ENCODE data around the gene RAB24. TPM values are rescaled to one million over a fixed set of nuclear protein-coding genes. Genes with fewer than 3 reads are reported as not detected.
A peak's percentile ranks its signal among the peaks of the same experiment; 100 is the strongest.

RAB24 gene
- 10 to 100 TPM in 3 of 4 donors, 1 to 10 TPM in 1; 8.2 to 62.0 (median 19.3) TPM for total RNA-seq

- DNase-seq, result peak; percentile 83 to 87
- intact Hi-C loops (cut with DNase I; ENCODE audit: low total_unique reads), result loop anchor here (10.0 kb wide), 1 partner anchor 189 kb away; no protein-coding TSS in a partner anchor
- no peaks in the 10 kb centered on the region for H3K9me3 ChIP-seq
- no peaks in the 10 kb centered on the region for H3K27me3 ChIP-seq
- no peaks in the 10 kb centered on the region for H3K36me3 ChIP-seq
- peak within 1 kb of the TSS; percentile 67 to 85 for H3K4me3 ChIP-seq
- H3K4me1 ChIP-seq, result peaks cover 0 to 12% of the 10 kb centered on the region in 2 donors
- peak within 1 kb of the TSS; percentile 66 to 79 for H3K27ac ChIP-seq
- peak; percentile 18 to 69 for TF ChIP-seq POLR2A (IDR thresholded peaks at IDR 0.05)
- peak in 3 of 4 experiments; percentile 30 to 33 (median 30) for TF ChIP-seq CTCF (IDR thresholded peaks at IDR 0.05)
Observed at GRCh38 chr5:177303121-177303924, at the start of gene RAB24, which contains the start of gene PRELID1. Gene RAB24 (minus strand): TSS chr5:177303719. CDS start chr5:177303288, 431 bp downstream. Gene PRELID1 (plus strand): TSS chr5:177303799. CDS start chr5:177303986, 187 bp downstream.

- peaks cover 6 to 9% of the 10 kb centered on the region in 2 donors for H3K4me1 ChIP-seq
- H3K27ac ChIP-seq, result no peak overlapping the region
- no peak for TF ChIP-seq POLR2A (IDR thresholded peaks at IDR 0.05)
- TF ChIP-seq CTCF (IDR thresholded peaks at IDR 0.05), result no peak
- DNase-seq, result no peak
- H3K4me3 ChIP-seq, result no peak overlapping the region
- H3K36me3 ChIP-seq, result no peaks in the 10 kb centered on the region
- intact Hi-C loops (cut with DNase I; ENCODE audit: low total_unique reads), result no loop called here
- H3K27me3 ChIP-seq, result no peaks in the 10 kb centered on the region
- no peaks in the 10 kb centered on the region for H3K9me3 ChIP-seq
Observed at GRCh38 chr5:177353093-177353492, 49.6 kb upstream of the RAB24 start.

- Histone ChIP-seq H3K4me3 (peak within 1 kb of the TSS; percentile 66 to 81), H3K27ac (peak within 1 kb of the TSS; percentile 90 to 92), H3K27me3 (no peaks in the 10 kb centered on the region), H3K9me3 (no peaks in the 10 kb centered on the region), H3K4me1 (peaks cover 6 to 9% of the 10 kb centered on the region in 2 donors), H3K36me3 (no peaks in the 10 kb centered on the region)
- DNase-seq, result peak; percentile 92 to 95
- intact Hi-C loops (cut with DNase I; ENCODE audit: low total_unique reads), result no loop called here
- TF ChIP-seq CTCF (IDR thresholded peaks at IDR 0.05) (no peak), POLR2A (IDR thresholded peaks at IDR 0.05) (peak in 1 of 2 donors; percentile 46)
Observed at GRCh38 chr5:177351392-177352329, 48.1 kb upstream of the RAB24 start, which contains the start of gene LMAN2. Gene LMAN2 (minus strand): TSS chr5:177351668. CDS start chr5:177351647, 21 bp downstream.

GRCh38 chr5:177350776-177351391, 47.4 kb upstream of the RAB24 start:
- TF ChIP-seq POLR2A (IDR thresholded peaks at IDR 0.05) (no peak), CTCF (IDR thresholded peaks at IDR 0.05) (no peak)
- H3K4me1 ChIP-seq, result peaks cover 6 to 9% of the 10 kb centered on the region in 2 donors
- intact Hi-C loops (cut with DNase I; ENCODE audit: low total_unique reads), result no loop called here

More at GRCh38 chr5:177350776-177351391, 47.4 kb upstream of the RAB24 start:
- no peak for DNase-seq
- Histone ChIP-seq H3K27me3 (no peaks in the 10 kb centered on the region), H3K27ac (peak overlapping the region; percentile 90 to 92), H3K36me3 (no peaks in the 10 kb centered on the region), H3K4me3 (peak overlapping the region; percentile 66 to 81), H3K9me3 (no peaks in the 10 kb centered on the region)
